AG09319 (cell line): ENCODE results near the gene MYH10.

Source experiments
- DNase-seq: peaks from one replicate; pipeline ENCODE4 v3.0.0-alpha.2; 2010; ENCODE audit warnings: low read depth; ENCODE audit errors: extremely low read depth
- CTCF ChIP-seq: IDR thresholded peaks from 2 replicates; pipeline ENCODE4 v1.5.1; 2011; ENCODE audit warnings: low read depth, mild to moderate bottlenecking, inconsistent platforms, low read length, moderate library complexity

MYH10 gene

GRCh38 chr17:8448310-8448709 is 182.2 kb downstream of the MYH10 start:
- no peak for DNase-seq
- no peak for TF ChIP-seq CTCF

- no peak for DNase-seq
- no peak for TF ChIP-seq CTCF
These were observed 182.7 kb downstream of the MYH10 start for GRCh38 chr17:8447799-8448198.

GRCh38 chr17:8445536-8445935 is 185.0 kb downstream of the MYH10 start:
- DNase-seq: no peak
- TF ChIP-seq CTCF: no peak

GRCh38 chr17:8444494-8444893 is 186.0 kb downstream of the MYH10 start:
- TF ChIP-seq CTCF: no peak
- DNase-seq: no peak

- DNase-seq: no peak
These were observed 186.8 kb downstream of the MYH10 start for GRCh38 chr17:8443756-8444155.

GRCh38 chr17:8442310-8442709 is 188.2 kb downstream of the MYH10 start:
- TF ChIP-seq CTCF: no peak
- DNase-seq: no peak

More at GRCh38 chr17:8443756-8444155, 186.8 kb downstream of the MYH10 start:
- TF ChIP-seq CTCF: no peak

GRCh38 chr17:8441690-8442089 is 188.8 kb downstream of the MYH10 start:
- TF ChIP-seq CTCF: no peak
- DNase-seq: no peak
